KMS-11 (cell line): ENCODE measurements around the gene ALDH5A1.

Experiments used
- H2AFZ ChIP-seq: fragments of 200-600 bp; sonication (generic); 2 replicates; pipeline ENCODE4 v1.6.1; 2016; ENCODE audit warnings: antibody characterized with exemption, mixed run types, low read depth
- H3K27ac ChIP-seq: fragments of 200-600 bp; sonication (generic); 2 replicates; pipeline ENCODE4 v1.6.1; 2016; ENCODE audit warnings: mild to moderate bottlenecking, mixed run types
- H3K27me3 ChIP-seq: fragments of 200-600 bp; sonication (generic); 2 replicates; pipeline ENCODE4 v1.6.1; 2017; ENCODE audit warnings: mild to moderate bottlenecking, low read depth, mixed run types, moderate library complexity; ENCODE audit not compliant: insufficient read depth
- H3K36me3 ChIP-seq: fragments of 200-600 bp; sonication (generic); 2 replicates; pipeline ENCODE4 v1.6.1; 2017; ENCODE audit warnings: mild to moderate bottlenecking, mixed run types; ENCODE audit not compliant: insufficient read depth
- H3K4me1 ChIP-seq: fragments of 200-600 bp; sonication (generic); 2 replicates; pipeline ENCODE4 v1.6.1; 2016; ENCODE audit warnings: mild to moderate bottlenecking, low read depth, mixed run types; ENCODE audit not compliant: poor library complexity, severe bottlenecking
- H3K4me2 ChIP-seq: fragments of 200-600 bp; sonication (generic); 2 replicates; pipeline ENCODE4 v1.7.0; 2016; ENCODE audit warnings: mild to moderate bottlenecking, mixed run types
- H3K4me3 ChIP-seq: fragments of 200-600 bp; sonication (generic); IDR thresholded peaks from 2 replicates; pipeline ENCODE4 v1.6.1; 2017; ENCODE audit warnings: low read depth, low read length, mixed read lengths; ENCODE audit not compliant: insufficient read depth
- H3K79me2 ChIP-seq: fragments of 200-600 bp; sonication (generic); 2 replicates; pipeline ENCODE4 v1.6.1; 2016; ENCODE audit warnings: low read depth, mixed run types; ENCODE audit not compliant: insufficient read depth
- H3K9ac ChIP-seq: fragments of 200-600 bp; sonication (generic); 2 replicates; pipeline ENCODE4 v1.6.1; 2016; ENCODE audit warnings: mild to moderate bottlenecking, mixed run types
- H4K20me1 ChIP-seq: fragments of 200-600 bp; sonication (generic); 2 replicates; pipeline ENCODE4 v1.6.1; 2016; ENCODE audit warnings: mild to moderate bottlenecking, mixed run types; ENCODE audit not compliant: insufficient read depth
- TF ChIP-seq, protein P1 (sequence below): fragments of 200-600 bp; sonication (generic); conservative IDR thresholded peaks from 2 replicates; pipeline ENCODE4 v1.6.1; 2017; ENCODE audit warnings: low read depth, mild to moderate bottlenecking, antibody characterized with exemption, low read length, moderate library complexity, mixed read lengths

The ALDH5A1 gene

DNA sequence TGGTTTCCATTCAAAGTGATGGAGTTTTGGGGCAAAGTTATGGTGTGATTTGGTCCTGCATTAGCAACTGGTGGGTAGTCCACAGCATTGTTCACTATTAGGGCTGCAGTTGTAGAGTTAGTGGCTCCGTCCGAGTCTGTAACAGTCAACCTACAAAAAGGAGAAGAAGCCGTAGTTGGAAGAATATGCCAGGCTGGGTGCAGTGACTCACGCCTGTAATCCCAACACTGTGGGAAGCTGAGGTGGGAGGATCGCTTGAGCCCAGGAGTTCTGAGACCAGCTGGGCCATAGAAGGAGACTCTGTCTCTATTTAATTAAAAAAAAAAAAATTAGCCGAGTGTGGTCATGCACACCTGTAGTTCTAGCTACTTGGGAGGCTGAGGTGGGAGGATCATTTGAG lies 81.7 kb downstream of the ALDH5A1 start:
- TF ChIP-seq, protein P1, sequence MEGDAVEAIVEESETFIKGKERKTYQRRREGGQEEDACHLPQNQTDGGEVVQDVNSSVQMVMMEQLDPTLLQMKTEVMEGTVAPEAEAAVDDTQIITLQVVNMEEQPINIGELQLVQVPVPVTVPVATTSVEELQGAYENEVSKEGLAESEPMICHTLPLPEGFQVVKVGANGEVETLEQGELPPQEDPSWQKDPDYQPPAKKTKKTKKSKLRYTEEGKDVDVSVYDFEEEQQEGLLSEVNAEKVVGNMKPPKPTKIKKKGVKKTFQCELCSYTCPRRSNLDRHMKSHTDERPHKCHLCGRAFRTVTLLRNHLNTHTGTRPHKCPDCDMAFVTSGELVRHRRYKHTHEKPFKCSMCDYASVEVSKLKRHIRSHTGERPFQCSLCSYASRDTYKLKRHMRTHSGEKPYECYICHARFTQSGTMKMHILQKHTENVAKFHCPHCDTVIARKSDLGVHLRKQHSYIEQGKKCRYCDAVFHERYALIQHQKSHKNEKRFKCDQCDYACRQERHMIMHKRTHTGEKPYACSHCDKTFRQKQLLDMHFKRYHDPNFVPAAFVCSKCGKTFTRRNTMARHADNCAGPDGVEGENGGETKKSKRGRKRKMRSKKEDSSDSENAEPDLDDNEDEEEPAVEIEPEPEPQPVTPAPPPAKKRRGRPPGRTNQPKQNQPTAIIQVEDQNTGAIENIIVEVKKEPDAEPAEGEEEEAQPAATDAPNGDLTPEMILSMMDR, result no peak
- no peak overlapping the region for H3K27ac ChIP-seq
- H3K4me2 ChIP-seq, result no peak overlapping the region
- H3K79me2 ChIP-seq, result no peaks in the 10 kb centered on the region
- no peaks in the 10 kb centered on the region for H3K27me3 ChIP-seq
- no peaks in the 10 kb centered on the region for H3K4me1 ChIP-seq
- no peak overlapping the region for H2AFZ ChIP-seq
- H3K9ac ChIP-seq, result no peak overlapping the region
- no peaks in the 10 kb centered on the region for H4K20me1 ChIP-seq
- no peak overlapping the region for H3K4me3 ChIP-seq
- no peaks in the 10 kb centered on the region for H3K36me3 ChIP-seq

DNA sequence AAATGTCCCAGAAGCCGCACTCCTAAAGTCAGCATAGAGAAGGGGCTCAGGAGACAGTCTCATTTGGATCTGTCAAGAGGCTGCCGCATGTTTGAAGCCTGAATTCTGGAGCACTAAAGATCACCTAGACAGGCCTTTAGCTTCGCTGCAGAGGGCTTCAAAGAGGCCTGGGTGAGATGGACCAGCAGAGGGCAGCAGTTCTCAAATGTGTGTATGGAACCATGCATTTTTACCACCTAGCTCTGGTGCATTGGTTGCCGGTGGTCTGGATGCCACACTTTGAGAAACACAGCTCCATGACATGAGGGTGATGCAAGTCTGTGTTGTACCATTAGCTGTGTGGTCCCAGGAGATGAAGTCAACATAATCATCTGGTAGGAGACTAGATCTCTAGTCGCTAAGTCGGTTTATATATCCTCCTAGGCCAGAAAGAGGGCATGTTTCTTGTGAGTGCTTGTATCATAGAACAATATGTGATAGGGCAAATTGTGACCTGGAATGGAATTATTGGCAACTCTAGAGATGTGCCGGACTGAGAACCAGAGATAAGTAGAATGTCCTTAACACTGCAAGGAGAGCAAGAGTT lies 86.4 kb downstream of the ALDH5A1 start:
- H2AFZ ChIP-seq, result peak overlapping the region; percentile 31; the same call in 1 of the 2 replicates
- no peak overlapping the region for H3K4me3 ChIP-seq
- no peaks in the 10 kb centered on the region for H3K36me3 ChIP-seq
- H3K27ac ChIP-seq, result no peak overlapping the region
- H4K20me1 ChIP-seq, result no peaks in the 10 kb centered on the region; the same call in 1 of the 2 replicates
- no peaks in the 10 kb centered on the region for H3K79me2 ChIP-seq
- TF ChIP-seq, protein P1, result peak; percentile 87
- peaks cover 9% of the 10 kb centered on the region for H3K4me1 ChIP-seq
- no peak overlapping the region for H3K9ac ChIP-seq
- no peaks in the 10 kb centered on the region for H3K27me3 ChIP-seq
- H3K4me2 ChIP-seq, result no peak overlapping the region

DNA sequence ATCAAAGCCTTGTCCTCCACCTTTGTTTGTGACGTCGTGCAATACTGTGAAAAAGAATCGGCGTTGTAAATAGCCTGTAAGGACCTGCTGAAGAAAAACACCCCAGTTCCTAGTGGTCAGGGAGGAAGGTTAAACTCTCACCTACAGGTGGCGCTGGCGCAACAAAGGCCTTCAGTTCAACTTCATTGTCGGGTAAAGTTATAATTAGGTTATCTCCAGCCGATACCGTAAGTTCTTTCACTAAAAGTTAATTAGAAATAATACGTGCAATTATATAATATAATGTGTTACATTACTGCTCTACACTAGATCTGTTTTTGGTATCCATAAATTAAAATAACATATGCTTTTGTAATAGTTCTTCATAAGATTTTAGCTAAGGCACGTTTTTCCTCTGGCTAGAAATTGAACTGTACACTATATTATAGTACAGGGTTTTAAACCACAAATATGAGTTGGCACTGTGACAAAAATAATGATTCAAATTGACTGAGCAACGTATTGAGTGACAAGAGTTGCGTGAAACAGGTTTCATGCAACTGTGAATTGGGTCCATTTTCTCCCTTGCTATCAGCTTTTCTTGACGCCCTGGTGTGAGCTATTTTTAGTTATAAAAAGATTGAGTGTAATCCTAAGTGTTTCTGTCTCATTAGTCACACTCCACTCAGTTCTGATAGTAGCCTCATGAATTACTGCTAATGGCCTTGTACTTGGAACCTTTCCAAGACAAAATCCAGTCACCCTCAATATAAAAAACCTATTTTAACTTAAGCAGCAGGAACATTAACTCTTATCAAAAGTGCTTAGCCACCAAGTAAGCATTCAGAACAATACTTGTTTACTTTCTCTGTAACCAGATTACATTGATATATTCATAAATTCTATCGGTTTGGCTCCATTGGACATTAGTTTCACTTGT lies 89.0 kb downstream of the ALDH5A1 start:
- Histone ChIP-seq H2AFZ (peak overlapping the region; percentile 29; the same call in 1 of the 2 replicates), H3K4me2 (peak overlapping the region; percentile 41), H3K27me3 (no peaks in the 10 kb centered on the region), H3K36me3 (no peaks in the 10 kb centered on the region), H3K79me2 (no peaks in the 10 kb centered on the region), H3K4me3 (no peak overlapping the region), H4K20me1 (no peaks in the 10 kb centered on the region; the same call in 1 of the 2 replicates), H3K27ac (no peak overlapping the region), H3K4me1 (peaks cover 9% of the 10 kb centered on the region), H3K9ac (no peak overlapping the region)
- TF ChIP-seq, protein P1, result peak; percentile 87

DNA sequence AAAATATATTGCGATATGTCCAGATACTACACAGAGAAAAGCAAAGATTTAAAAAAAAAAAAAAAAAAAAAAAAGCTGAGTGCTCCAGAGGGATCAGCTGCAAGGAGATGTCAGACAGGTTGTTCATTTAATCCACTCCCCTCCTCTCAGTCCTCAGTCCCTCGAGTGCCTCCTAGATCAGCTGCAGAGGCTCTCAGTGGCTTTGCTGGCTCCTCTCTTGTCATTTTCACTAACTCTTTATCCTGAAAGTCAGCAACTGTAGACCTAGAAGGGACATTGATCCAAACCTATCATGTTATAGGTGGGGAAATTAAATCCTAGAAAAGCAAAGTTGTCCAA lies 89.6 kb downstream of the ALDH5A1 start:
- no peak overlapping the region for H2AFZ ChIP-seq
- no peak overlapping the region for H3K9ac ChIP-seq
- H3K27ac ChIP-seq, result no peak overlapping the region
- H3K36me3 ChIP-seq, result no peaks in the 10 kb centered on the region
- no peak overlapping the region for H3K4me3 ChIP-seq
- H3K4me1 ChIP-seq, result peaks cover 9% of the 10 kb centered on the region
- no peaks in the 10 kb centered on the region; the same call in 1 of the 2 replicates for H4K20me1 ChIP-seq
- TF ChIP-seq, protein P1, result no peak
- H3K4me2 ChIP-seq, result no peak overlapping the region; the same call in 1 of the 2 replicates
- no peaks in the 10 kb centered on the region for H3K79me2 ChIP-seq
- H3K27me3 ChIP-seq, result no peaks in the 10 kb centered on the region
